ENCODE data around the gene APOBEC4.
A peak's percentile ranks its signal among the peaks of the same experiment; 100 is the strongest.

Gene APOBEC4

GRCh38 chr1:183609759-183610452 is 43.2 kb downstream of the APOBEC4 start:
- peak; percentile 55 for DNase-seq (ENCODE audit: low read depth)
- no peak overlapping the region for H3K4me3 ChIP-seq (ENCODE audit: low read length)
- no peak for TF ChIP-seq CTCF (conservative IDR thresholded peaks at IDR 0.05; ENCODE audit: low read length)

- H3K4me3 ChIP-seq (ENCODE audit: low read length), result no peak overlapping the region
- DNase-seq (ENCODE audit: low read depth), result peak; percentile 87
- peak; percentile 69 for TF ChIP-seq CTCF (conservative IDR thresholded peaks at IDR 0.05; ENCODE audit: low read length)
Observed at GRCh38 chr1:183609313-183609712, 43.8 kb downstream of the APOBEC4 start.

- no peak for TF ChIP-seq CTCF (conservative IDR thresholded peaks at IDR 0.05; ENCODE audit: low read length)
- H3K4me3 ChIP-seq (ENCODE audit: low read length), result no peak overlapping the region
- DNase-seq (ENCODE audit: low read depth), result no peak
Observed at GRCh38 chr1:183607322-183607980, 45.7 kb downstream of the APOBEC4 start.

- no peak for DNase-seq (ENCODE audit: low read depth)
- no peak for TF ChIP-seq CTCF (conservative IDR thresholded peaks at IDR 0.05; ENCODE audit: low read length)
- no peak overlapping the region for H3K4me3 ChIP-seq (ENCODE audit: low read length)
Observed at GRCh38 chr1:183605904-183606303, 47.2 kb downstream of the APOBEC4 start.

- H3K4me3 ChIP-seq (ENCODE audit: low read length), result no peak overlapping the region
- no peak for DNase-seq (ENCODE audit: low read depth)
- no peak for TF ChIP-seq CTCF (conservative IDR thresholded peaks at IDR 0.05; ENCODE audit: low read length)
Observed at GRCh38 chr1:183604815-183605214, 48.3 kb downstream of the APOBEC4 start.

- peak; percentile 86 for DNase-seq (ENCODE audit: low read depth)
- no peak for TF ChIP-seq CTCF (conservative IDR thresholded peaks at IDR 0.05; ENCODE audit: low read length)
- H3K4me3 ChIP-seq (ENCODE audit: low read length), result no peak overlapping the region
Observed at GRCh38 chr1:183604038-183604808, 48.9 kb downstream of the APOBEC4 start.
